K562 (cell line): ENCODE data around the gene ZNF235. TPM values are rescaled to one million over a fixed set of nuclear protein-coding genes. Genes with fewer than 3 reads are reported as not detected.
"Not testable (repeated sequence)": the region's sequence is repeated elsewhere in the genome, so short reads cannot be mapped to it uniquely, and the experiment has no call there.

ENCODE experiments used
- ATAC-seq: fragments of 200-7000 bp; cut with Tn5 transposase; 3 replicates; pipeline ENCODE4 v1.9.1; 2020; ENCODE audit warnings: moderate library complexity
- BruUV-seq: library from RNA; stranded (reverse); fragments of 400-500 nt; replicated peaks from 2 replicates; lab custom pipeline; 2021; lab: Mats Ljungman, UMichigan
- CTCF ChIA-PET: fragments of 300-600 bp; formaldehyde crosslinking; extraction: SDS; loops from one replicate; lab custom pipeline; 2021; ENCODE audit warnings: low intra/inter-chr PET ratio; lab: Yijun Ruan, JAX
- POLR2A ChIA-PET: fragments of 300-600, 350-650 bp; sonication (Branson Sonifier 250); formaldehyde crosslinking; extraction: SDS; loops from one replicate; lab custom pipeline; 2021; ENCODE audit warnings: antibody characterized with exemption, inconsistent platforms; lab: Yijun Ruan, JAX
- DNase-seq, 4 experiments: peaks; one replicate each; pipeline versions ENCODE4 v3.0.0 to v3.0.0-alpha.2; 2011 to 2018; ENCODE audit warnings: low spot score in 3 of 4, mixed read lengths in 3 of 4; ENCODE audit errors: extremely low read depth in 1 of 4
- FAIRE-seq: peaks from 2 replicates; lab custom pipeline; 2011; peaks lifted over from hg19 to GRCh38; lab: Jason Lieb, UNC
- H2AFZ ChIP-seq: 2 replicates; pipeline ENCODE4 v1.6.0; 2011; ENCODE audit warnings: low read depth, low read length, control low read depth, inconsistent platforms
- H3K27ac ChIP-seq: fragments of 200-600 bp; 3 replicates; pipeline ENCODE4 v1.8.0; 2011; ENCODE audit warnings: low read depth, mild to moderate bottlenecking, control low read depth, inconsistent platforms, low read length, moderate library complexity, mixed read lengths; ENCODE audit errors: extremely low read depth
- H3K27me3 ChIP-seq, 2 experiments: fragments of 300-600 bp in 1 of 2; 2 replicates in 1 of 2; 3 replicates in 1 of 2; pipeline versions ENCODE4 v1.6.0 to v1.8.0; 2011; ENCODE audit warnings: inconsistent platforms in 2 of 2, low read length in 2 of 2, mild to moderate bottlenecking in 1 of 2, mixed read lengths in 1 of 2, moderate library complexity in 1 of 2; ENCODE audit not compliant: control insufficient read depth in 2 of 2, insufficient read depth in 2 of 2
- H3K36me3 ChIP-seq: fragments of 300-600 bp; 3 replicates; pipeline ENCODE4 v1.8.0; 2011; ENCODE audit warnings: mild to moderate bottlenecking, low read length, inconsistent platforms; ENCODE audit not compliant: control insufficient read depth, insufficient read depth
- H3K4me1 ChIP-seq, 2 experiments: fragments of 200-600 bp in 1 of 2; replicated peaks in 1 of 2; 2 replicates in 1 of 2; 3 replicates in 1 of 2; pipeline versions ENCODE4 v1.5.1 to v1.8.0; 2011; ENCODE audit warnings: inconsistent platforms in 2 of 2, low read length in 2 of 2, mild to moderate bottlenecking in 1 of 2, mixed read lengths in 1 of 2, moderate library complexity in 1 of 2; ENCODE audit not compliant: control insufficient read depth in 2 of 2, insufficient read depth in 2 of 2
- H3K4me2 ChIP-seq: 2 replicates; pipeline ENCODE4 v1.6.1; 2011; ENCODE audit warnings: low read length, control low read depth, inconsistent platforms, mixed read lengths; ENCODE audit not compliant: insufficient read depth
- H3K4me3 ChIP-seq: fragments of 200-600 bp; sonication (generic), shearing (Covaris generic); 2 replicates; pipeline ENCODE4 v1.5.1; 2016; ENCODE audit warnings: control low read depth, inconsistent platforms
- H3K79me2 ChIP-seq: fragments of 200-600 bp; 3 replicates; pipeline ENCODE4 v1.8.0; 2011; ENCODE audit warnings: low read length, inconsistent platforms; ENCODE audit not compliant: control insufficient read depth, insufficient read depth
- H3K9ac ChIP-seq, 2 experiments: 2 replicates each; pipeline versions ENCODE4 v1.6.0 to v1.6.1; 2011; ENCODE audit warnings: low read depth in 2 of 2, low read length in 2 of 2, control low read depth in 1 of 2, inconsistent platforms in 1 of 2, mild to moderate bottlenecking in 1 of 2, mixed read lengths in 1 of 2; ENCODE audit not compliant: insufficient read depth in 1 of 2
- H3K9me1 ChIP-seq: one replicate; pipeline ENCODE4 v1.6.0; 2011; ENCODE audit warnings: inconsistent platforms, mild to moderate bottlenecking, low read length, moderate library complexity; ENCODE audit not compliant: control insufficient read depth, insufficient read depth
- H3K9me3 ChIP-seq: replicated peaks from 2 replicates; pipeline ENCODE4 v1.5.1; 2011; ENCODE audit warnings: low read depth, low read length, inconsistent platforms; ENCODE audit not compliant: control insufficient read depth, insufficient read depth
- H4K20me1 ChIP-seq: replicated peaks from 2 replicates; pipeline ENCODE4 v1.6.1; 2011; ENCODE audit warnings: low read length, inconsistent platforms, mixed read lengths; ENCODE audit not compliant: control insufficient read depth, insufficient read depth
- GTF2F1 ChIP-seq: IDR thresholded peaks from 2 replicates; pipeline ENCODE4 v1.6.1; 2011; ENCODE audit warnings: low read depth, low read length, improper control_type of control experiment
- ZNF75A ChIP-seq: fragments of 450-650 bp; formaldehyde crosslinking; IDR thresholded peaks from 2 replicates; pipeline ENCODE4 v1.4.0; 2020; ENCODE audit warnings: mild to moderate bottlenecking
- WGBS: fragments of 100-300 bp; shearing (Covaris generic); methylation state at CpG from one replicate; pipeline ENCODE4 v1.1.6; 2016; ENCODE audit warnings: low coverage, mixed read lengths; ENCODE audit not compliant: insufficient coverage; ENCODE audit errors: missing lambda C conversion rate; 5-methylcytosine and 5-hydroxymethylcytosine counted together
- in situ Hi-C: fragments of 300-500 bp; cut with MboI; formaldehyde crosslinking; loops from 4 replicates; pipeline ENCODE4 v1.15.0; 2018; ENCODE audit warnings: inconsistent platforms, mixed read lengths
- intact Hi-C: fragments of 100-400 bp; cut with micrococcal nuclease; formaldehyde crosslinking; loops from 2 replicates; pipeline ENCODE4 v1.14.2; 2022
- polyA plus RNA-seq, 8 experiments: library from polyadenylated mRNA; depleted of rRNA in 4 of 8; stranded (reverse) in 5 of 8; unstranded in 3 of 8; fragments of >200 nt; fragmentation: Nextera tagmentation in 2 of 8; fragmentation: Illumina TruSeq in 1 of 8; extraction: Ambion mirVana in 2 of 8; extraction: Trizol in 1 of 8; gene quantifications; 2 replicates each; pipeline versions ENCODE4 v1.2.1 to v1.2.3, GENCODE V29; 2011 to 2014; ENCODE audit warnings: inconsistent platforms in 1 of 8, missing spikeins in 1 of 8
- small RNA-seq: library from RNA; depleted of rRNA; stranded (forward); fragments of <200 nt; gene quantifications from one replicate; pipeline ENCODE3, GENCODE V24; 2014
- total RNA-seq, 7 experiments: library from RNA; depleted of rRNA in 6 of 7; stranded (reverse); fragments of >200 nt in 6 of 7; fragmentation: Illumina TruSeq in 2 of 7; extraction: Trizol in 2 of 7; gene quantifications; 2 replicates each; pipeline versions ENCODE4 v1.2.1 to v1.2.3, GENCODE V29; 2011 to 2021; ENCODE audit warnings: low replicate concordance in 1 of 7

Gene ZNF235
- total and polyA plus RNA-seq, 9 of the 15 experiments (the other 6 are each of a cell fraction or from before 2014, with no cell fraction given), result 0.68 to 2.9 (median 1.3) TPM

DNA sequence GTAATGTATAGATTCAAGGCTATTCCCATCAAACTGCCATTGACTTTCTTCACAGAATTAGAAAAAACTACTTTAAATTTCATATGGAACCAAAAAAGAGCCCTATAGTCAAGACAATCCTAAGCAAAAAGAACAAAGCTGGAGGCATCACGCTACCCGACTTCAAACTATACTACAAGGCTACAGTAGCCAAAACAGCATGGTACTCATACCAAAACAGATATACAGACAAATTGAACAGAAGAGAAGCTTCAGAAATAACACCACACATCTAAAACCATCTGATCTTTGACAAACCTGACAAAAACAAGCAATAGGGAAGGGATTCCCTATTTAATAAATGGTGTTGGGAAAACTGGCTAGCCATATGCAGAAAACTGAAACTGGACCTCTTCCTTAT lies 52.5 kb downstream of the ZNF235 start:
- H3K79me2 ChIP-seq, ATAC-seq, H4K20me1 ChIP-seq, H3K36me3 ChIP-seq, H2AFZ ChIP-seq, H3K9ac ChIP-seq, in situ Hi-C loops, H3K4me3 ChIP-seq, H3K4me2 ChIP-seq, H3K9me1 ChIP-seq, POLR2A ChIA-PET, FAIRE-seq, H3K27ac ChIP-seq, H3K9me3 ChIP-seq, BruUV-seq, intact Hi-C loops, H3K27me3 ChIP-seq, H3K4me1 ChIP-seq, DNase-seq, CTCF ChIA-PET: not testable (repeated sequence)
- 4% methylated on average over 2 of the region's 2 CpGs for WGBS

DNA sequence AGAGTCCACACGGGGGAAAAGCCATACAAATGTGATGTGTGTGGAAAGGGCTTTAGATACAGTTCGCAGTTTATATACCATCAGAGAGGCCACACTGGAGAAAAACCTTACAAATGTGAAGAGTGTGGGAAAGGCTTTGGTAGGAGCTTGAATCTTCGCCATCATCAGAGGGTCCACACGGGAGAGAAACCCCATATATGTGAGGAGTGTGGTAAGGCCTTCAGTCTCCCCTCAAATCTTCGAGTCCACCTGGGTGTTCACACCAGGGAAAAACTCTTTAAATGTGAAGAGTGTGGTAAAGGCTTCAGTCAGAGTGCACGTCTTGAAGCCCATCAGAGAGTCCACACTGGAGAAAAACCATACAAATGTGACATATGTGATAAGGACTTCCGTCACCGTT lies 68.4 kb downstream of the ZNF235 start:
- no peaks in the 10 kb centered on the region for H4K20me1 ChIP-seq
- BruUV-seq, result no TSS peak
- no peaks in the 10 kb centered on the region for H3K4me1 ChIP-seq
- CTCF ChIA-PET, result no interaction called here
- POLR2A ChIA-PET, result no interaction called here
- H3K27ac ChIP-seq, result no peak overlapping the region
- FAIRE-seq (no peak), ATAC-seq (no peak), DNase-seq (no peak)
- in situ Hi-C loops (no loop called here), intact Hi-C loops (no loop called here)
- no peaks in the 10 kb centered on the region for H3K9me1 ChIP-seq
- no peaks in the 10 kb centered on the region for H3K79me2 ChIP-seq
- H3K4me3 ChIP-seq, result no peak overlapping the region
- H2AFZ ChIP-seq, result no peak overlapping the region
- H3K4me2 ChIP-seq, result no peak overlapping the region
- 65% methylated on average over 7 of the region's 8 CpGs for WGBS
- no peak overlapping the region for H3K9ac ChIP-seq
- no peaks in the 10 kb centered on the region for H3K27me3 ChIP-seq
- H3K9me3 ChIP-seq, result peaks cover 10% of the 10 kb centered on the region
- H3K36me3 ChIP-seq, result peaks cover 20% of the 10 kb centered on the region; the same call in 2 of the 3 replicates
- TF ChIP-seq GTF2F1 (no peak), ZNF75A (peak; percentile 57)

Small RNAs within 50 kb of the gene (small RNA-seq; reads per million reads assigned to genes)
- not detected for gene NDUFA3P1

Other genes starting within 250 kb of the ZNF235 start
Only the 7 nearest of the 12 such genes appear.
- gene ZNF234, start 163.5 kb downstream of the ZNF235 start, total RNA-seq (2014; rRNA removed), result 0.69 and 0.82 TPM in 2 replicates
- gene ZNF234, start 163.5 kb downstream of the ZNF235 start, total RNA-seq (2014; rRNA removed; fragmentation: Illumina TruSeq; extraction: Trizol), result 2.7 and 2.9 TPM in 2 replicates
- 1.4 and 1.6 TPM in 2 replicates for gene ZNF234, start 163.5 kb downstream of the ZNF235 start, total RNA-seq (2015; rRNA removed; fragmentation: Illumina TruSeq; extraction: Trizol)
- 1.6 and 1.9 TPM in 2 replicates for gene ZNF234, start 163.5 kb downstream of the ZNF235 start, total RNA-seq (2021)
- 1.1 and 1.6 TPM in 2 replicates for gene ZNF234, start 163.5 kb downstream of the ZNF235 start, polyA plus RNA-seq (2011; rRNA removed)
- gene ZNF234, start 163.5 kb downstream of the ZNF235 start, polyA plus RNA-seq (2014; fragmentation: Illumina TruSeq; extraction: Trizol), result 1.2 and 1.9 TPM in 2 replicates
- gene ZNF234, start 163.5 kb downstream of the ZNF235 start, polyA plus RNA-seq (2014; fragmentation: Nextera tagmentation; extraction: Ambion mirVana), result 1 to 10 TPM; 1.5 to 1.9 TPM
- 0.85 and 2.0 TPM in 2 replicates for gene ZNF234, start 163.5 kb downstream of the ZNF235 start, polyA plus RNA-seq (2014; rRNA removed)
- gene ZNF226, start 139.9 kb downstream of the ZNF235 start, total RNA-seq (2014; rRNA removed), result 6.2 and 6.5 TPM in 2 replicates
- 9.3 and 12.0 TPM in 2 replicates for gene ZNF226, start 139.9 kb downstream of the ZNF235 start, total RNA-seq (2014; rRNA removed; fragmentation: Illumina TruSeq; extraction: Trizol)
- gene ZNF226, start 139.9 kb downstream of the ZNF235 start, total RNA-seq (2015; rRNA removed; fragmentation: Illumina TruSeq; extraction: Trizol), result 5.7 and 6.2 TPM in 2 replicates
- 8.2 and 8.5 TPM in 2 replicates for gene ZNF226, start 139.9 kb downstream of the ZNF235 start, total RNA-seq (2021)
- gene ZNF226, start 139.9 kb downstream of the ZNF235 start, polyA plus RNA-seq (2011; rRNA removed), result 5.8 and 9.8 TPM in 2 replicates
- 7.1 and 9.0 TPM in 2 replicates for gene ZNF226, start 139.9 kb downstream of the ZNF235 start, polyA plus RNA-seq (2014; fragmentation: Illumina TruSeq; extraction: Trizol)
- 10 to 100 TPM; 18.0 to 19.4 TPM for gene ZNF226, start 139.9 kb downstream of the ZNF235 start, polyA plus RNA-seq (2014; fragmentation: Nextera tagmentation; extraction: Ambion mirVana)
- gene ZNF226, start 139.9 kb downstream of the ZNF235 start, polyA plus RNA-seq (2014; rRNA removed), result 9.2 and 15.5 TPM in 2 replicates
- 7.1 and 10.4 TPM in 2 replicates for gene ZNF227, start 92.5 kb downstream of the ZNF235 start, total RNA-seq (2014; rRNA removed)
- 15.1 and 17.0 TPM in 2 replicates for gene ZNF227, start 92.5 kb downstream of the ZNF235 start, total RNA-seq (2014; rRNA removed; fragmentation: Illumina TruSeq; extraction: Trizol)
- gene ZNF227, start 92.5 kb downstream of the ZNF235 start, total RNA-seq (2015; rRNA removed; fragmentation: Illumina TruSeq; extraction: Trizol), result 10.3 and 10.8 TPM in 2 replicates
- 8.7 and 13.6 TPM in 2 replicates for gene ZNF227, start 92.5 kb downstream of the ZNF235 start, total RNA-seq (2021)
- gene ZNF227, start 92.5 kb downstream of the ZNF235 start, polyA plus RNA-seq (2011; rRNA removed), result 4.7 and 8.7 TPM in 2 replicates
- 10.0 and 11.2 TPM in 2 replicates for gene ZNF227, start 92.5 kb downstream of the ZNF235 start, polyA plus RNA-seq (2014; fragmentation: Illumina TruSeq; extraction: Trizol)
- gene ZNF227, start 92.5 kb downstream of the ZNF235 start, polyA plus RNA-seq (2014; fragmentation: Nextera tagmentation; extraction: Ambion mirVana), result 1 to 10 TPM; 3.0 to 6.0 TPM
- 4.8 and 7.8 TPM in 2 replicates for gene ZNF227, start 92.5 kb downstream of the ZNF235 start, polyA plus RNA-seq (2014; rRNA removed)
- gene ZNF233, start 45.1 kb downstream of the ZNF235 start, total RNA-seq (2014; rRNA removed), result 0.08 and 0.14 TPM in 2 replicates
- 0.18 and 0.26 TPM in 2 replicates for gene ZNF233, start 45.1 kb downstream of the ZNF235 start, total RNA-seq (2014; rRNA removed; fragmentation: Illumina TruSeq; extraction: Trizol)
- 0.14 and 0.15 TPM in 2 replicates for gene ZNF233, start 45.1 kb downstream of the ZNF235 start, total RNA-seq (2015; rRNA removed; fragmentation: Illumina TruSeq; extraction: Trizol)
- gene ZNF233, start 45.1 kb downstream of the ZNF235 start, total RNA-seq (2021), result 0.16 TPM in 1 of 2 replicates, not detected in the other
- gene ZNF233, start 45.1 kb downstream of the ZNF235 start, polyA plus RNA-seq (2011; rRNA removed), result 0.03 and 0.20 TPM in 2 replicates
- 0.15 and 0.17 TPM in 2 replicates for gene ZNF233, start 45.1 kb downstream of the ZNF235 start, polyA plus RNA-seq (2014; fragmentation: Illumina TruSeq; extraction: Trizol)
- under 1 TPM; 0.23 to 0.28 TPM for gene ZNF233, start 45.1 kb downstream of the ZNF235 start, polyA plus RNA-seq (2014; fragmentation: Nextera tagmentation; extraction: Ambion mirVana)
- 0.08 TPM in 2 replicates for gene ZNF233, start 45.1 kb downstream of the ZNF235 start, polyA plus RNA-seq (2014; rRNA removed)
- 0.45 and 0.68 TPM in 2 replicates for gene ZNF112, start 51.7 kb upstream of the ZNF235 start, total RNA-seq (2014; rRNA removed)
- 0.84 and 0.89 TPM in 2 replicates for gene ZNF112, start 51.7 kb upstream of the ZNF235 start, total RNA-seq (2014; rRNA removed; fragmentation: Illumina TruSeq; extraction: Trizol)
- 0.94 and 1.3 TPM in 2 replicates for gene ZNF112, start 51.7 kb upstream of the ZNF235 start, total RNA-seq (2015; rRNA removed; fragmentation: Illumina TruSeq; extraction: Trizol)
- gene ZNF112, start 51.7 kb upstream of the ZNF235 start, total RNA-seq (2021), result 0.40 and 0.58 TPM in 2 replicates
- gene ZNF112, start 51.7 kb upstream of the ZNF235 start, polyA plus RNA-seq (2011; rRNA removed), result 0.30 and 0.61 TPM in 2 replicates
- 0.62 and 0.95 TPM in 2 replicates for gene ZNF112, start 51.7 kb upstream of the ZNF235 start, polyA plus RNA-seq (2014; fragmentation: Illumina TruSeq; extraction: Trizol)
- gene ZNF112, start 51.7 kb upstream of the ZNF235 start, polyA plus RNA-seq (2014; fragmentation: Nextera tagmentation; extraction: Ambion mirVana), result under 1 TPM; 0.21 to 0.31 TPM
- gene ZNF112, start 51.7 kb upstream of the ZNF235 start, polyA plus RNA-seq (2014; rRNA removed), result 0.40 and 0.58 TPM in 2 replicates
- gene ZNF285, start 96.6 kb upstream of the ZNF235 start, total RNA-seq (2014; rRNA removed), result 0.33 and 0.50 TPM in 2 replicates
- gene ZNF285, start 96.6 kb upstream of the ZNF235 start, total RNA-seq (2014; rRNA removed; fragmentation: Illumina TruSeq; extraction: Trizol), result 0.73 and 1.1 TPM in 2 replicates
- gene ZNF285, start 96.6 kb upstream of the ZNF235 start, total RNA-seq (2015; rRNA removed; fragmentation: Illumina TruSeq; extraction: Trizol), result 0.53 and 0.76 TPM in 2 replicates
- gene ZNF285, start 96.6 kb upstream of the ZNF235 start, total RNA-seq (2021), result 0.65 and 1.1 TPM in 2 replicates
- 0.36 TPM in 1 of 2 replicates, not detected in the other for gene ZNF285, start 96.6 kb upstream of the ZNF235 start, polyA plus RNA-seq (2011; rRNA removed)
- gene ZNF285, start 96.6 kb upstream of the ZNF235 start, polyA plus RNA-seq (2014; fragmentation: Illumina TruSeq; extraction: Trizol), result 0.18 and 0.42 TPM in 2 replicates
- under 1 TPM; 0.14 to 0.67 TPM for gene ZNF285, start 96.6 kb upstream of the ZNF235 start, polyA plus RNA-seq (2014; fragmentation: Nextera tagmentation; extraction: Ambion mirVana)
- gene ZNF285, start 96.6 kb upstream of the ZNF235 start, polyA plus RNA-seq (2014; rRNA removed), result 0.20 and 0.38 TPM in 2 replicates
- gene ZNF229, start 143.4 kb upstream of the ZNF235 start, total RNA-seq (2014; rRNA removed), result 0.50 and 2.5 TPM in 2 replicates
- 1.1 and 1.5 TPM in 2 replicates for gene ZNF229, start 143.4 kb upstream of the ZNF235 start, total RNA-seq (2014; rRNA removed; fragmentation: Illumina TruSeq; extraction: Trizol)
- gene ZNF229, start 143.4 kb upstream of the ZNF235 start, total RNA-seq (2015; rRNA removed; fragmentation: Illumina TruSeq; extraction: Trizol), result 0.94 TPM in 2 replicates
- gene ZNF229, start 143.4 kb upstream of the ZNF235 start, total RNA-seq (2021), result 1.0 and 2.4 TPM in 2 replicates
- gene ZNF229, start 143.4 kb upstream of the ZNF235 start, polyA plus RNA-seq (2011; rRNA removed), result 0.08 and 0.40 TPM in 2 replicates
- gene ZNF229, start 143.4 kb upstream of the ZNF235 start, polyA plus RNA-seq (2014; fragmentation: Illumina TruSeq; extraction: Trizol), result 0.72 and 0.79 TPM in 2 replicates
- under 1 TPM; 0.31 to 0.74 TPM for gene ZNF229, start 143.4 kb upstream of the ZNF235 start, polyA plus RNA-seq (2014; fragmentation: Nextera tagmentation; extraction: Ambion mirVana)
- 0.50 and 0.56 TPM in 2 replicates for gene ZNF229, start 143.4 kb upstream of the ZNF235 start, polyA plus RNA-seq (2014; rRNA removed)